Mammary epithelial cell (primary cell): ENCODE measurements around the gene REXO2.

Experiments used
- CTCF ChIP-seq, 2 donors: IDR thresholded peaks in 1 of 2; conservative IDR thresholded peaks in 1 of 2; 2 replicates each; pipeline ENCODE4 v1.5.1; 2011 to 2012; ENCODE audit warnings: inconsistent platforms in 2 of 2, low read length in 2 of 2, mild to moderate bottlenecking in 2 of 2, control low read depth in 1 of 2, low read depth in 1 of 2; ENCODE audit not compliant: insufficient read depth in 1 of 2; ENCODE audit errors: extremely low read depth in 1 of 2
- EZH2 ChIP-seq: IDR thresholded peaks from 2 replicates; pipeline ENCODE4 v1.6.1; 2012; ENCODE audit warnings: low read length, inconsistent platforms, borderline replicate concordance

DNA sequence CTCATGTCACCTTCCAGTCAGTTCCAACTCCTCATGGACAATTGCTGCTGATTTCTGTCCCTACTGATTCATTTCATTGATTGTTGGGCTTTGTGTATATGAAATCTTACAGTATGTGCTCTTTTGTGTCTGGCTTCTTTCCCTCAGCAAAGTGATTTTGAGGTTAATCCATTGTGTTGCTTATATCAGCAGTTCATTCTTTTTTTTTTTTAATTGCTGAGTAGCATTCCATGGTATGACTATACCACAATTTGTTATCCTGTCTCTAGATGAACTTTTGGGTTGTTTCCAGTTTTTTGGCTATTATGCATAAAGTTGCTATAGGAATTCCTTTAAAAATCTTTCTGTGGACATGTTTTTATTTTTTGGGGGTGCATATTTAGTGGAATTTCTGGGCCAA is 60.5 kb downstream of the REXO2 start:
- TF ChIP-seq CTCF (conservative IDR thresholded peaks at IDR 0.05 in 1 of 2, IDR thresholded peaks at IDR 0.05 in 1 of 2; ENCODE audit: extremely low read depth in 1 of 2, insufficient read depth in 1 of 2, low read depth in 1 of 2, low read length in 2 of 2) = no peak
- TF ChIP-seq EZH2 = no peak
